B cell (primary cell): Measurements from ENCODE around the gene PTH2. TPM values are rescaled to one million over a fixed set of nuclear protein-coding genes. Genes with fewer than 3 reads are reported as not detected.
A peak's percentile ranks its signal among the peaks of the same experiment; 100 is the strongest.

ENCODE experiments used
- ATAC-seq: fragments of 200-7000 bp; cut with Tn5 transposase; one replicate; pipeline ENCODE4 v1.10.0; 2021; ENCODE audit warnings: low read depth, mild to moderate bottlenecking, moderate number of reproducible peaks, moderate library complexity
- CTCF ChIA-PET: fragments of 350-600 bp; sonication (Branson Sonifier 250); formaldehyde crosslinking; loops from one replicate; lab custom pipeline; 2021; ENCODE audit warnings: antibody characterized with exemption, inconsistent platforms; lab: Charles Lee
- POLR2A ChIA-PET: fragments of 350-600 bp; sonication (Branson Sonifier 250); formaldehyde crosslinking; loops from one replicate; lab custom pipeline; 2021; ENCODE audit warnings: antibody characterized with exemption; lab: Charles Lee
- DNase-seq: peaks from one replicate; pipeline ENCODE4 v3.0.0; 2013
- H2AFZ ChIP-seq: 2 replicates; pipeline ENCODE4 v1.6.1; 2012; ENCODE audit warnings: mild to moderate bottlenecking, low read depth, low read length; ENCODE audit not compliant: insufficient read depth, poor library complexity, severe bottlenecking
- H3K27ac ChIP-seq, 2 donors: 1 replicate in 1 of 2; 2 replicates in 1 of 2; pipeline ENCODE4 v1.5.1; 2012 to 2013; ENCODE audit warnings: low read length in 2 of 2, mild to moderate bottlenecking in 2 of 2, moderate library complexity in 1 of 2
- H3K27me3 ChIP-seq, 4 experiments: fragments of 200-600 bp in 1 of 4; sonication (generic) in 1 of 4; replicated peaks in 1 of 4; 1 replicate in 2 of 4; 2 replicates in 2 of 4; pipeline versions ENCODE4 v1.6.1 to v1.7.0; 2013 to 2016; ENCODE audit warnings: low read length in 3 of 4, mild to moderate bottlenecking in 2 of 4, mixed read lengths in 1 of 4, moderate library complexity in 1 of 4; ENCODE audit not compliant: insufficient read depth in 4 of 4, control insufficient read depth in 3 of 4; ENCODE audit errors: control extremely low read depth in 1 of 4
- H3K36me3 ChIP-seq, 2 experiments: replicated peaks in 1 of 2; 1 replicate in 1 of 2; 2 replicates in 1 of 2; pipeline versions ENCODE4 v1.6.1 to v1.7.1; 2013; ENCODE audit warnings: low read length in 1 of 2; ENCODE audit not compliant: insufficient read depth in 2 of 2, control insufficient read depth in 1 of 2; ENCODE audit errors: control extremely low read depth in 1 of 2, extremely low read depth in 1 of 2
- H3K4me1 ChIP-seq, 2 donors: fragments of 200-600 bp in 1 of 2; sonication (generic) in 1 of 2; 1 replicate in 1 of 2; 2 replicates in 1 of 2; pipeline versions ENCODE4 v1.5.1 to v1.6.1; 2013 to 2017; ENCODE audit warnings: low read length in 2 of 2; ENCODE audit not compliant: control insufficient read depth in 2 of 2, insufficient read depth in 2 of 2
- H3K4me2 ChIP-seq: replicated peaks from 2 replicates; pipeline ENCODE3; 2012; ENCODE audit warnings: mild to moderate bottlenecking, low read depth, low read length; ENCODE audit not compliant: poor library complexity, severe bottlenecking
- H3K4me3 ChIP-seq, 5 experiments: fragments of 200-600 bp in 1 of 5; sonication (generic) in 1 of 5; 1 replicate in 3 of 5; 2 replicates in 2 of 5; pipeline versions ENCODE4 v1.5.1 to v1.7.0; 2011 to 2016; ENCODE audit warnings: low read length in 4 of 5, mild to moderate bottlenecking in 4 of 5, low read depth in 2 of 5, control low read depth in 1 of 5, moderate library complexity in 1 of 5; ENCODE audit not compliant: insufficient read depth in 1 of 5; ENCODE audit errors: control extremely low read depth in 1 of 5, extremely low read depth in 1 of 5
- H3K79me2 ChIP-seq: fragments of 200-600 bp; sonication (generic); one replicate; pipeline ENCODE4 v1.6.0; 2016; ENCODE audit warnings: low read length; ENCODE audit not compliant: control insufficient read depth, insufficient read depth
- H3K9ac ChIP-seq: fragments of 200-600 bp; sonication (generic); 2 replicates; pipeline ENCODE4 v1.6.1; 2017; ENCODE audit warnings: mild to moderate bottlenecking, low read length, moderate library complexity
- H3K9me3 ChIP-seq, 3 donors: one replicate each; pipeline versions ENCODE4 v1.6.1 to v1.7.1; 2013; ENCODE audit warnings: low read length in 2 of 3; ENCODE audit not compliant: control insufficient read depth in 2 of 3, insufficient read depth in 1 of 3; ENCODE audit errors: control extremely low read depth in 1 of 3
- H4K20me1 ChIP-seq: 2 replicates; pipeline ENCODE4 v1.6.0; 2012; ENCODE audit warnings: mild to moderate bottlenecking, low read length; ENCODE audit not compliant: insufficient read depth, control insufficient read depth, poor library complexity, severe bottlenecking
- H3K27ac Mint-ChIP-seq: one replicate; pipeline ENCODE4 v1.8.0; 2021; ENCODE audit warnings: mixed read lengths
- H3K27me3 Mint-ChIP-seq: one replicate; pipeline ENCODE4 v1.8.0; 2021; ENCODE audit warnings: mixed read lengths
- H3K4me1 Mint-ChIP-seq: one replicate; pipeline ENCODE4 v1.8.0; 2021; ENCODE audit warnings: mixed read lengths
- H3K4me3 Mint-ChIP-seq: one replicate; pipeline ENCODE4 v1.8.0; 2021; ENCODE audit warnings: mixed read lengths
- H3K9me3 Mint-ChIP-seq: one replicate; pipeline ENCODE4 v1.8.0; 2022; ENCODE audit warnings: mixed read lengths; ENCODE audit not compliant: insufficient read depth
- EZH2 ChIP-seq: IDR thresholded peaks from 2 replicates; pipeline ENCODE4 v1.6.1; 2012; ENCODE audit warnings: borderline replicate concordance, low read depth, mild to moderate bottlenecking, moderate library complexity, low read length; ENCODE audit not compliant: insufficient read depth, poor library complexity, severe bottlenecking
- WGBS: methylation state at CpG from one replicate; pipeline ENCODE4 v1.1.5; 2013; ENCODE audit warnings: missing lambda C conversion rate; ENCODE audit not compliant: insufficient coverage; 5-methylcytosine and 5-hydroxymethylcytosine counted together
- intact Hi-C: fragments of 100-400 bp; cut with micrococcal nuclease; formaldehyde crosslinking; loops from one replicate; pipeline ENCODE4 v1.10.0; 2022
- polyA plus RNA-seq: library from polyadenylated mRNA; depleted of rRNA; stranded (reverse); fragments of >200 nt; gene quantifications from 2 replicates; pipeline ENCODE4 v1.2.3, GENCODE V29; 2012
- total RNA-seq, 2 donors: library from RNA; stranded (reverse); fragments of 120-200 nt in 1 of 2; gene quantifications; 1 replicate in 1 of 2; 2 replicates in 1 of 2; pipeline versions ENCODE4 v1.2.3 to v1.2.4, GENCODE V29; 2013 to 2022
- TF ChIP-seq, protein P1 (sequence below): fragments of 200-600 bp; IDR thresholded peaks from one replicate; pipeline ENCODE4 v1.8.0; 2022; ENCODE audit warnings: antibody characterized with exemption, mild to moderate bottlenecking

Gene PTH2
- total and polyA plus RNA-seq, 2 donors (not counting 1 experiment from before 2014, with no cell fraction given), result not detected

DNA sequence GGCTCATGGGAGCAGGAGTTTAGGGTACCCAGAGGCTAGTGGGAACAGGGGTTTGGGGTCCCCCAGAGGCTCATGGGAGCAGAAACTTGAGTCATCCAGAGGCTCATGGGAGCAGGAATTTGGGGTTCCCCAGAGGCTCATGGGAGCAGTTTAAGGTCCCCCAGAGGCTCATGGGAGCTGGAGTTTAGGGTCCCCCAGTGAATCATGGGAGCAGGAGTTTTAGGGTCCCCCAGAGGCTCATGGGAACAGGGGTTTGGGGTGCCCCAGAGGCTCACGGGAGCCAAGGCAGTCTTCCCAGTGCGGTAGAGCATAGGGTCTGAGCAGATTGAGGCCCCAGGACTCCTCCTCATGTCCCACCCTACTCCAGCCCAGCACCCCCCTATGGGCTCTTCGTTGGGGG, 42.1 kb upstream of the PTH2 start:
- Histone ChIP-seq H3K4me3 (no peak overlapping the region), H3K9me3 (peaks cover 0 to 17% (median 0%) of the 10 kb centered on the region in 3 donors), H4K20me1 (peaks cover 6% of the 10 kb centered on the region), H3K27ac (peak overlapping the region; percentile 6 to 50), H3K9ac (no peak overlapping the region), H3K79me2 (peaks cover 6% of the 10 kb centered on the region), H3K4me1 (peaks cover 18 to 25% of the 10 kb centered on the region in 2 donors), H3K36me3 (peaks cover 0 to 43% of the 10 kb centered on the region in 2 experiments), H3K27me3 (no peaks in the 10 kb centered on the region), H3K4me2 (no peak overlapping the region), H2AFZ (no peak overlapping the region)
- DNase-seq (no peak), ATAC-seq (no peak)
- no peaks in the 10 kb centered on the region for H3K9me3 Mint-ChIP-seq
- 96% methylated on average over 3 of the region's 3 CpGs for WGBS
- peak overlapping the region; percentile 37 for H3K27ac Mint-ChIP-seq
- no peaks in the 10 kb centered on the region for H3K27me3 Mint-ChIP-seq
- ChIA-PET POLR2A (interaction anchor here (0.5 to 1.7 kb wide), 3 partner anchors 11 to 14 kb away, joined by 3 to 7 read pairs (median 3); partner anchors contain the start of gene ALDH16A1), CTCF (interaction anchor here (1.4 kb wide), 1 partner anchor 13 kb away, joined by 4 read pairs; the partner anchor contains the start of gene PIH1D1)
- intact Hi-C loops, result no loop called here
- H3K4me1 Mint-ChIP-seq, result peaks cover 18% of the 10 kb centered on the region
- no peak overlapping the region for H3K4me3 Mint-ChIP-seq
- TF ChIP-seq, protein P1, sequence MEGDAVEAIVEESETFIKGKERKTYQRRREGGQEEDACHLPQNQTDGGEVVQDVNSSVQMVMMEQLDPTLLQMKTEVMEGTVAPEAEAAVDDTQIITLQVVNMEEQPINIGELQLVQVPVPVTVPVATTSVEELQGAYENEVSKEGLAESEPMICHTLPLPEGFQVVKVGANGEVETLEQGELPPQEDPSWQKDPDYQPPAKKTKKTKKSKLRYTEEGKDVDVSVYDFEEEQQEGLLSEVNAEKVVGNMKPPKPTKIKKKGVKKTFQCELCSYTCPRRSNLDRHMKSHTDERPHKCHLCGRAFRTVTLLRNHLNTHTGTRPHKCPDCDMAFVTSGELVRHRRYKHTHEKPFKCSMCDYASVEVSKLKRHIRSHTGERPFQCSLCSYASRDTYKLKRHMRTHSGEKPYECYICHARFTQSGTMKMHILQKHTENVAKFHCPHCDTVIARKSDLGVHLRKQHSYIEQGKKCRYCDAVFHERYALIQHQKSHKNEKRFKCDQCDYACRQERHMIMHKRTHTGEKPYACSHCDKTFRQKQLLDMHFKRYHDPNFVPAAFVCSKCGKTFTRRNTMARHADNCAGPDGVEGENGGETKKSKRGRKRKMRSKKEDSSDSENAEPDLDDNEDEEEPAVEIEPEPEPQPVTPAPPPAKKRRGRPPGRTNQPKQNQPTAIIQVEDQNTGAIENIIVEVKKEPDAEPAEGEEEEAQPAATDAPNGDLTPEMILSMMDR, result no peak
- no peak for TF ChIP-seq EZH2

GRCh38 chr19:49463960-49464740, 40.9 kb upstream of the PTH2 start:
- H3K4me3 Mint-ChIP-seq, result no peak overlapping the region
- peaks cover 0 to 55% of the 10 kb centered on the region in 2 experiments for H3K36me3 ChIP-seq

More at GRCh38 chr19:49463960-49464740, 40.9 kb upstream of the PTH2 start:
- ChIA-PET POLR2A (no interaction called here), CTCF (no interaction called here)
- H3K4me2 ChIP-seq, result no peak overlapping the region
- no peak for TF ChIP-seq EZH2
- TF ChIP-seq, protein P1, result no peak
- Mint-ChIP-seq H3K27ac (no peak overlapping the region), H3K27me3 (no peaks in the 10 kb centered on the region), H3K9me3 (no peaks in the 10 kb centered on the region), H3K4me1 (peaks cover 10% of the 10 kb centered on the region)
- ATAC-seq (no peak), DNase-seq (no peak)
- peaks cover 9 to 12% of the 10 kb centered on the region in 2 donors for H3K4me1 ChIP-seq
- intact Hi-C loops, result no loop called here
- peaks cover 19% of the 10 kb centered on the region for H4K20me1 ChIP-seq
- WGBS, result 97% methylated on average over 35 of the region's 39 CpGs
- H3K9me3 ChIP-seq, result peaks cover 0 to 5% (median 0%) of the 10 kb centered on the region in 3 donors
- no peak overlapping the region for H3K27ac ChIP-seq
- H3K4me3 ChIP-seq, result no peak overlapping the region
- peaks cover 17% of the 10 kb centered on the region for H3K79me2 ChIP-seq
- no peak overlapping the region for H3K9ac ChIP-seq
- H2AFZ ChIP-seq, result no peak overlapping the region
- H3K27me3 ChIP-seq, result no peaks in the 10 kb centered on the region
